HG03139 (cell line): ENCODE measurements around the gene RNASE13.
"Not testable (repeated sequence)": the region's sequence is repeated elsewhere in the genome, so short reads cannot be mapped to it uniquely, and the experiment has no call there.

ENCODE experiments used
- ATAC-seq: cut with Tn5 transposase; IDR thresholded peaks from one replicate; pipeline ENCODE4 v1.9.1; 2021; ENCODE audit not compliant: unreplicated experiment

Gene RNASE13

GRCh38 chr14:21023817-21024584 is 10.6 kb downstream of the RNASE13 start:
- ATAC-seq = no peak

- ATAC-seq = no peak
Observed at GRCh38 chr14:21023174-21023573, 11.4 kb downstream of the RNASE13 start.

- no peak for ATAC-seq
Observed at GRCh38 chr14:21022686-21023085, 11.9 kb downstream of the RNASE13 start.

- ATAC-seq = no peak
Observed at GRCh38 chr14:21020977-21021545, 13.5 kb downstream of the RNASE13 start.

- no peak for ATAC-seq
Observed at GRCh38 chr14:21019366-21019765, 15.2 kb downstream of the RNASE13 start.

- ATAC-seq = no peak
Observed at GRCh38 chr14:21018781-21019180, 15.8 kb downstream of the RNASE13 start.

- no peak for ATAC-seq
Observed at GRCh38 chr14:21018286-21018685, 16.3 kb downstream of the RNASE13 start.

GRCh38 chr14:21017528-21018245 is 16.9 kb downstream of the RNASE13 start:
- no peak for ATAC-seq

GRCh38 chr14:21016413-21017190 is 18.0 kb downstream of the RNASE13 start:
- ATAC-seq = no peak

GRCh38 chr14:21015312-21015711 is 19.3 kb downstream of the RNASE13 start:
- ATAC-seq = no peak

- no peak for ATAC-seq
Observed at GRCh38 chr14:21014761-21015190, 19.8 kb downstream of the RNASE13 start.

- ATAC-seq = no peak
Observed at GRCh38 chr14:21011136-21011535, 23.5 kb downstream of the RNASE13 start.

GRCh38 chr14:21009721-21010120 is 24.9 kb downstream of the RNASE13 start:
- not testable (repeated sequence) for ATAC-seq

- no peak for ATAC-seq
Observed at GRCh38 chr14:21003788-21004346, 30.7 kb downstream of the RNASE13 start.

GRCh38 chr14:21001218-21001617 is 33.4 kb downstream of the RNASE13 start:
- no peak for ATAC-seq

- no peak for ATAC-seq
Observed at GRCh38 chr14:20999591-20999990, 35.0 kb downstream of the RNASE13 start.

GRCh38 chr14:20998674-20999366 is 35.8 kb downstream of the RNASE13 start, which contains the start of gene SLC39A2:
TSS of gene SLC39A2 (plus strand) at chr14:20999293. CDS start at chr14:20999447, 154 bp downstream.
- ATAC-seq = no peak

- no peak for ATAC-seq
Observed at GRCh38 chr14:20998139-20998538, 36.5 kb downstream of the RNASE13 start.

- ATAC-seq = no peak
Observed at GRCh38 chr14:20997564-20997963, 37.0 kb downstream of the RNASE13 start.

GRCh38 chr14:20997115-20997514 is 37.5 kb downstream of the RNASE13 start:
- no peak for ATAC-seq
